ENCODE results near the gene MACROD1. TPM values are rescaled to one million over a fixed set of nuclear protein-coding genes. Genes with fewer than 3 reads are reported as not detected.

MACROD1 gene
- total RNA-seq, 1 donor from 2014 or later = 22.1 TPM

DNA sequence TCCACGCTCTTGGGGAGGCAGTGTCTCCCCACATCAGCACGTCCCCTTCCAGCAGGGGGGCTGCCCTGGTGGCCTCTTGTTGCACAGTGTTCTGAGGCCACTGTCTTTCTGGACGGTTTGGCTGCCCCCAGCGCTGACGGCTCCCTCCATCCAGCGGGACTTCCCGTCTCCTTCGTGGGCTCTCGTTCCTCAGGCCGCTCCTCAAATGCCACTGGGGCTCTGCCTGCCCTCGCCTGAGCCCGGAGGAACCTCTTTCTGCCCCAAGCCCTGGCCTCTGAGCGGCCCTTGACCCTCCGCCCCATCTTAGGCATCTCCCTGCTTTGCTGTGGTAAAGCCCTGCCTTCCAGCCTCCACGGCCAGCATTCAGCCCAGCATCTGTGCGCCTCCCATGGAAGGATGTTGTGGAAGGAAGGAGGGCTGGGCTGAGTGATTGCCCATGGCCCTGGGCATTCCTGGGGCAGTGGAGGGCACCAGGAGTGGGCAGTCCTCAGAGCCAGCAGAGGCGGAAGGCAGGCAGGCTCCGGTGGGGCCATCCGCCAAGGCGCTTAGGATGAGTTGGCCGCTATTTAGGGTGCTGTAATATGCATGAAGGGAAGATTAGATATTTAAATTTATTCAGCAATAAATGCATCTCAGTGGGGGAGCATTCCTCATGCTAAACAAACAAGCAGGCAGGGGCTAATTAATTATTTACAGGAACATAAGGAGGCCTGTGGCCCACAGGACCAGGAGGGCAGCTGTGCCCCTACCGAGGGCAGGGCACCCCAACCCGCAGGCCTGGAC lies 161.9 kb downstream of the MACROD1 start:
- no peak for DNase-seq (ENCODE audit: extremely low read depth, low read depth, low spot score)

DNA sequence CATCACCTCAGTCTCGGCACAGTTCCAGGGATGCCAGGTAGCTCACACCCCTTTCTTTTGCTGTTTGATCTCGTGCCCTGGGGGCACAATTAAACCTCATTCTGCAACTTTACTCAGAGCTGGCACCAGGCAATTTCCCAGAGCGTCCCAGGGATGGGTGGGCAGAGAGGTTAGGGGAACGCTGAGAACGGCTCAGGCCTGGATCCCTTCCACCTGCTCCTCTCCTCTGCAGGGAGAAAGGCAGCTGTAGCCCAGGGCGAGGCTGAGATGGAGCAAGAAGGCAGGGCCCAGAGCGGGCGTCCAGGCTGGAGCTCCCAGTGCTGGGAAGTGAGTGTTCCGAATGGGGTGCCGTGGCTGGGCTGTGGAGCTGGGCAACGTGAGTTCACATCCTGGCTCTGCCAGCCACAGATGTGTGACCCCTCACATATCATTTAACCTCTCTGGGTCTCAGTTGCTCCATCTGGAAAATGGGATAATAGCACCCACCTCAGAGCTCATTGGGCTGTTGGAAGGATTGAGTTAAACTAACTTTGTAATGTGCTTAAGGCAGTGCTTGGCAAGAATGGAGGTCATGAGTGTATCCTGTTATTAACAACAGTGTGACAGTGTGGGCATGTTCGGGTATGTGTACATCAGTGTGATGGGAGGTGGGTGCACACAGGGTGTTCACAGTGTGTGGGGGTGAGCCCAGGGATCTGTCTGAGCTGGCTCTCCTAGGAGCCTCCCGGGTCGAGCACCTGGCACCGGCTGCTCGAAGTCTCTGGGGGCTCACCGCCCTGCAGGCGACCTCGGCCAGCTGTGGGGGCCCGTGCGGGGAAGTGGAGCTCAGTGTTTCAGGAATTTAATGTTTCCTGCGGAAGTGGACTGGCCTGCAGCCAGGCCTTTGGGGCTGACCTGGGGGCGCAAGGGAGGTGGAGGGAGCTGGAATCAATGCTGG lies 164.2 kb downstream of the MACROD1 start:
- DNase-seq (ENCODE audit: extremely low read depth, low read depth, low spot score) = no peak

DNA sequence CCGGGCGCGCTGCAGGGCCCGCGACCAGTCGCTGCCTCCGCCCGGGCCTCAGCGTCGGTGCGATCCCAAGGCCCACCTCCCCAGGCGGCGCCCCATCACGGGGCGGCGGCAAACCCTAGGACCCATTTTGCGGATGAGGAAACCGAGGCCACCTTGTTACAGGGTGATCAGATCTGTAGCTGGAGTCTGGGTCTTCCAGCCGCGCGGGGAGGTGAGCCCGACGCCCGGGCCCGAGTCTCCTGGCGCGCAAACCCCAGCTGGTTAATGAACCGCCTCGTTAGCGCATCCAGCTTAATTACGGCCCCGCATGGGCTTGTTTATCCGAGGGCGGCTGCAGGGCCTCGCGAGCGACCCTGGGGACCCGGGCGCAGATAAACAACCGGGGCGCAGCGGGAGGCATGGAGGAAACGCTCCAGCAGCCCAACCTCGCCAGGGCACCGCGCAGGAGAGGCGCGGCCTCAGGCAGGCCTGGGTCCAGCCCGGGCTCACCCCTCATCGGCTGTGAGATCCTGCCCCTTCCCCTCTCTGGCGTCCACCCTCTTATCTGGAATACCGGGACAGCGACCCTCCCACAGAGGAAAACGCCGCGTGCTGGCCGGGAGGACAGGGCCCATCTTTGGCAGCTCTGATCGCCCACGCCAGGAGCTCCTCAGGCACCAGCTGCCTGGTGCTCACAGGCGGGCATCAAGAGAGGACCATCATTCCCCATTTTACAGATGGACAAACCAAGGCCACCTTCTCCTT lies 165.0 kb downstream of the MACROD1 start:
- DNase-seq (ENCODE audit: extremely low read depth, low read depth, low spot score) = no peak

DNA sequence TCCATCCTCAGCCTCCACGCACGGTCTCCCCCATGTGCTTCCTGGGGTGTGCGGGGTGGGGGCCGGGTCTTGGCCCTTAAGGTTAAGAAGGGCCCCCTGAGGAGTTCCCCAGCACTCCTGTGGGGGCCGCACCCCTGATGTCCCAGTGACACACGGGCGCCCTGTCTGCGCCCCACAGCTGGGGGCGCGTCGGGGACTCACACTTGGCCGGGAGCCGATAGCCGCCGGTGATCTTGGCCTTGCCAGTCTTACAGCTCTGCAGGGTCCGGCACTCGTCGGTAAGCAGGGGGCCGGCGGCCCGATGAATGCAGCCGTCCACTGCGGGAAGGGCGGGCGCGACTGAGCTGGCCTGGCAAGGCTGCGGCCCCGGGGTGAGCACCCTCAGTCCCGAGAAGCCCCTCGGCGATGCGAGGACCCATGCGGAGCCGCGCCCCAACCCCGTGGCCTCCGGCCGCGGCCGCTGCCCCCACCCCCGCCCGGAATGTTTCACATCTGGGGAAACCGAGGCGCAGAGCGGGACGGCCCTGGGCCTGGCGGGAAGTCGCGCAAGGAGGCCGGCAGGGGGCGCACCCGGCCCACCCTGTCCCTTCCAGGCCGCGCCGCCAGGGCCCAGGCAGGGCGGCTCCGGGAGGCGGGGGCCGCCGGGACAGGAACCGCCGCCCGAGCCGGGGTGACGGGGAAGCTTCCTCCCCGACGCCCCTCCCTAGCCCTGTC lies 165.7 kb downstream of the MACROD1 start:
- no peak for DNase-seq (ENCODE audit: extremely low read depth, low read depth, low spot score)

DNA sequence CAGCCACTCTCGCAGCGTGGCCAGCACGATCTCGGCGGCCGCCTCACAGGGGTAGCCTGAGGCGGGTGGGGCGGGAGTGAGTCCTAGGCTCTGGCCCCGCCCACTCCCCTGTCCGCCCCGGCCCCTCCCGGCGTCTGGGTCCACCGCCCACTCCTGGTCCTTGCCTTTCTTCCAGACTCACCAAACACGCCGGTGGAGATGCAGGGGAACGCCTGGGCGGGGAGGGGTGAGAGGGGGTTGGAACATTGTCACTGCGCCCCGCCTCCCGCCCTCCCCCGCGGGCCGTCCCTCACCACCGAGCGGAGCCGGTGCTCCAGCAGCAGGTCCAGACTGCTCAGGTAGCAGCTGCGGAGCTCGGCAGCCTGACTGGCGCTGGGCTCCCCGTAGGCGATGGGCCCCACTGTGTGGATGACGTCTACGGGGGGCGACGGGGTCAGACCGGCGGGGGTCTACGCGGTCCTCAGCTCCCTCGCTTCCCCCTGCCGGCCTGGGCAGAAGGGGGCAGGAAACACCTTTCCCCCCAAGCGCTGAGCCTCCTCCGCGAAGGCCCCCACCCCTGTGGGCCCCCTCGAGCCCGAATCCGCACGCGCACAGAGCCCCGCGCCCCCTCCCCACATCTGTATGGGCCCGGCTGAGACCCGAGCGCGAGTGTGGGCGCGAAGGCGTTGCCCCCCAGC lies 166.4 kb downstream of the MACROD1 start:
- no peak for DNase-seq (ENCODE audit: extremely low read depth, low read depth, low spot score)

DNA sequence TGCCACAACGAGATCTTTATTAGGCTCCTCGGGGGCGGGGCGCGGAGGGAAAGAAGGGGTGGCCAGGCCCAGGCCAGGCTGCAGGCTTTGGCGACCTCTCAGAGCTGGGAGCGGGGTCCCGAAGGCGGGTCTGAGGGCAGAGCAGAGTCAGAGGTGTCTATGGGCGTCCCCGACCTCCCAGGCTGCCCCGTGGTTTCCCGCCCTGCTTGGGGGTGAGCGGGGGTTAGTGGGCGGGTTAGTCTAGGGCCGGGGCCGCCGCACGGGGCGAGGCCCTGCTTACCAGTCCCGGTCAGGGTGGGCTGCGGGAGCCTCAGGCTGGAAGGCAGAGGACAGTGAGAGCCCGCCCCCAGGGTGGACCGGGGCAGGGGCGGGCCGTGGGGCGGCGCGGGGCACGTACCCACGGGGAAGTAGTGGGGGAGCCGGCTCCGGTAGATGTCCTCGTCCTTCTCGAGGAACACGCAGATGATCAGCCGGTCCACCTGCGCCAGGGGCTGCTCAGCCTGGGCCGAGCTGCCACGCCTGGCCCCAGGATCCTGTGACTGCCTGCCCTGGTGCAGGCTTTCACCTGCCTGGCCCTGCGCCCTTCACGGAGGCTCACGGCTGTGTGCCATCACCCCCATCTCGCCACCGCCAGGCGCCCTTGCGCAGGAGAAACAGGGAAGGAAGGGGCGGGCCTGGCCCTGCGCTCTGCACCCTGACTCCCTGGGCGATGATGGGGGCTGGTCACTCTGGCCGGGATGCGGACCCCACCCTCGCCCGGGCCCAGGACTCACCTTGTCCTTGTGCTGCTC lies 167.2 kb downstream of the MACROD1 start:
- no peak for DNase-seq (ENCODE audit: extremely low read depth, low read depth, low spot score)

DNA sequence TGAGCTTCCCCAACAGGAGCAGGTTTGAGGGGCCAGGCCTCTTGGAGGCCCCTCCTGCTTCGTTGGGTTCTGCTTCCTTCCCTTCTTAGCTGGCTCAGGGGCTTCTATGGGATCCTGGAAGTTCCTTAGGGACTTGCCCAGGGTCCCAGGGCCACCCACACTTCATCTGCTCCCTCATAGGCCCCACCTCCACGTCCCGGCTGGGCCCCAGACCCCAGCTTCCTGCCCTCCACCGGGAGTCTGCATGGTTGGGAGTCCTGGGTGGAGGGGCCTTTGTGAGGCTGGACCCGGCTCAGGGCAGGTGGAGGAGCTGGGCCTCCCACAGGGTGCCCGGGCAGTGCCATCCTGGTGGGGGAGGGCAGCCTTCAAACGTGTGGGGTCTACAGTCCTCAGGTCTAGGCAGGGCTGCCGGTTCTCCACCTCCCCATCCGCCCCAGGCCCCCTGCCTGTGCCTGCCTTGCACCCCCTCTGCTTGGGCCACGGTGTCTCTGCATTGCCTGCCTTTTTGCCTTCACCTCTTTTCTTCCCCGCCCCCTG lies 168.0 kb downstream of the MACROD1 start:
- DNase-seq (ENCODE audit: extremely low read depth, low read depth, low spot score) = no peak

DNA sequence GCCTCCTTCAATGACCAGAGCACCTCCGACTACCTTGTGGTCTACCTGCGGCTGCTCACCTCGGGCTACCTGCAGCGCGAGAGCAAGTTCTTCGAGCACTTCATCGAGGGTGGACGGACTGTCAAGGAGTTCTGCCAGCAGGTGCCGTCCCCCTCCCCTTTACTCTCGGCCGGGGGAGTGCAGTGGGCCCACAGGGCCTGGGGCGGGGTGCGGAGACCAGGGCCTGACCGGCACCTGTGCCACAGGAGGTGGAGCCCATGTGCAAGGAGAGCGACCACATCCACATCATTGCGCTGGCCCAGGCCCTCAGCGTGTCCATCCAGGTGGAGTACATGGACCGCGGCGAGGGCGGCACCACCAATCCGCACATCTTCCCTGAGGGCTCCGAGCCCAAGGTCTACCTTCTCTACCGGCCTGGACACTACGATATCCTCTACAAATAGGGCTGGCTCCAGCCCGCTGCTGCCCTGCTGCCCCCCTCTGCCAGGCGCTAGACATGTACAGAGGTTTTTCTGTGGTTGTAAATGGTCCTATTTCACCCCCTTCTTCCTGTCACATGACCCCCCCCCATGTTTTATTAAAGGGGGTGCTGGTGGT lies 168.7 kb downstream of the MACROD1 start:
- no peak for DNase-seq (ENCODE audit: extremely low read depth, low read depth, low spot score)

DNA sequence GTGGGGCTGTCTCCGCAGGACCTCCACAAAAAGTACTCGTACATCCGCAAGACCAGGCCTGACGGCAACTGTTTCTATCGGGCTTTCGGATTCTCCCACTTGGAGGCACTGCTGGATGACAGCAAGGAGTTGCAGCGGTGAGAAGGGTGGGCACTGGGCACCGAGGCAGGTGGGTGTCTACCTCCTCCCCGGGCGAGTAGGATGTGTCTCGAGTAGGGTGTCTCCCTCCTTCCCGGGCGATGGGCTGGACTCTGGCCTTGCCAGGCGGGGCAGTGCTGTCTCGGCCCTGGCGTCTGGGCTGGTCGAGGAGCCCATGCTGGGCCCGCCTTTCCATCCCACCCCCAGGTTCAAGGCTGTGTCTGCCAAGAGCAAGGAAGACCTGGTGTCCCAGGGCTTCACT lies 169.4 kb downstream of the MACROD1 start:
- DNase-seq (ENCODE audit: extremely low read depth, low read depth, low spot score) = no peak

DNA sequence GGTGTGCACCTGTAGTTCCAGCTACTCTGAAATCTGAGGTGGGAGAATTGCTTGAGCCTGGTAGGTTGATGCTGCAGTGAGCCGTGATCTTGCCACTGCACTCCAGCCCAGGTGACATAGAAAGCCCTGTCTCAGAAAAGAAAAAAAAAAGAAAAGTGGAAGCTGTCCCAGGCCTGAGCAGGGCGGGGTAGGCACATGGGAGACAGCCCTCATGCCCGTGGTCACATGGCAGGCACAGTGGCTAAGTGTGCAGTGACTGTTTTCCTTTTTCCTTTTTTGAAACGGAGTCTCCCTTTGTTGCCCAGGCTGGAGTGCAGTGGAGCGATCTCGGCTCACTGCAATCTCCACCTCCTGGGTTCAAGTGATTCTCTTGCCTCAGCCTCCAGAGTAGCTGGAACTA lies 171.9 kb downstream of the MACROD1 start:
- DNase-seq (ENCODE audit: extremely low read depth, low read depth, low spot score) = no peak

DNA sequence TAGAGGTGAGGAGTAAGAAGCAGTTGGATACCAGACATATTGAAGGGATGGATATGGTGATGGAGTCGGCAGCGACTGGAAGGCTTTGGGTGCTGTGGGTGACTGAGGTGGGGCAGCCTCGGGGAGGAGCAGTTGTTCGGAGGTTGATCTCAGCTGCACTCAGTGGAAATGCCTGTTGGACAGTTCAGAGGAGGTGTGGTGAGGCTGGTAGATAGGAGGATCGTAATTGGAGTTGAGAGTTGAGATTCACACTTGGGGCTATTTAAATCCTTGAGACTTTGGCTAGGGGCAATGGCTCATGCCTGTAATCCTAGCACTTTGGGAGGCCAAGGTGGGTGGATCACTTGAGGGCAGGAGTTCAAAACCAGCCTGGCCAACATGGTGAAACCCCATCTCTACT lies 172.8 kb downstream of the MACROD1 start:
- no peak for DNase-seq (ENCODE audit: extremely low read depth, low read depth, low spot score)

DNA sequence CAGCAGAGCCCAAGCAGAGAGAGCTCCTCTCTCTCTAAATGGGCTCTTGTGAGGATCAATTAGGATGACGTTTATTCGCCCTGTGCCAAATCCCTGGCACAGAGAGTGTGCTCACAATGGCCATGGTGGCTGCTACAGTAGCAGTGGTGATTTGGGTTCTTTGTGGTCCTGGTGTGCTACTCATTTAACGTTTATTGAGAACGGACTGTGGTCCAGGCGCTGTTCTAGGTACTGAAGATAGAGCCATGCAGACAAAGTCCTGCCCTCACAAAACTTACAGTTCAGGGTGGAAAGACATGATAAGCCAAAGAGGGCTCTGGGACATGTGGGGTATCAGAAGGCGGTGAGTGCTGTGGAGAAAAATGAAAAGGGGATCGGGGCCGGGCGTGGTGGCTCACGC lies 174.4 kb downstream of the MACROD1 start:
- DNase-seq (ENCODE audit: extremely low read depth, low read depth, low spot score) = no peak

DNA sequence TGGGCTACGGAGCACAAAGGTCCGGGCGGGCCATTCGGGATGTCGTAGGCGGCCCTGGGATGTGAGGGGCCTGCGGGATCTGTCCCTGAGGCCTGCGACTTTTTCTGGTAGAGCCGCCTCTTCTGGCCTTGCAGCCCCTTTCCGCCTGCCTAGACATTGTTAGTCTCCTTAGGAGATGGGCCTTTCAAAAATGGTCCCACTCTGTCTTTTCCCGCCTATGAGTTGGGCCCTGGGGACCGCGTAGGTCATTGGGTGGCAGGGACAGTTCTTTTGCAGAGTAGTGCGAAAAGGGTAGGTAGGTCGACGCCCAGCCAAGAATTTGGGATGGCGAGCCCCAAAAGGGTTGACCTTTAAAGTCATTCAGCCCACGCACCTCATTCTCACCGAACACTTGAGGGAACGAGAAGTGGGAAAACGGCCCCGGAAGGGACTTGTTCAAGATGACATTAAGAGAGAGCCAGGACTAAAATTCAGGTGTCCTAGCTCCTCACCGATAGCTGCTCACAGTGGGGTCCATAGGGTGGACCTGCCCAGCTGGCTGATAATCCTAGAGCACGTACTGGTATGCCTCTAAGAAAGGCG lies 178.9 kb downstream of the MACROD1 start:
- DNase-seq (ENCODE audit: extremely low read depth, low read depth, low spot score) = no peak

DNA sequence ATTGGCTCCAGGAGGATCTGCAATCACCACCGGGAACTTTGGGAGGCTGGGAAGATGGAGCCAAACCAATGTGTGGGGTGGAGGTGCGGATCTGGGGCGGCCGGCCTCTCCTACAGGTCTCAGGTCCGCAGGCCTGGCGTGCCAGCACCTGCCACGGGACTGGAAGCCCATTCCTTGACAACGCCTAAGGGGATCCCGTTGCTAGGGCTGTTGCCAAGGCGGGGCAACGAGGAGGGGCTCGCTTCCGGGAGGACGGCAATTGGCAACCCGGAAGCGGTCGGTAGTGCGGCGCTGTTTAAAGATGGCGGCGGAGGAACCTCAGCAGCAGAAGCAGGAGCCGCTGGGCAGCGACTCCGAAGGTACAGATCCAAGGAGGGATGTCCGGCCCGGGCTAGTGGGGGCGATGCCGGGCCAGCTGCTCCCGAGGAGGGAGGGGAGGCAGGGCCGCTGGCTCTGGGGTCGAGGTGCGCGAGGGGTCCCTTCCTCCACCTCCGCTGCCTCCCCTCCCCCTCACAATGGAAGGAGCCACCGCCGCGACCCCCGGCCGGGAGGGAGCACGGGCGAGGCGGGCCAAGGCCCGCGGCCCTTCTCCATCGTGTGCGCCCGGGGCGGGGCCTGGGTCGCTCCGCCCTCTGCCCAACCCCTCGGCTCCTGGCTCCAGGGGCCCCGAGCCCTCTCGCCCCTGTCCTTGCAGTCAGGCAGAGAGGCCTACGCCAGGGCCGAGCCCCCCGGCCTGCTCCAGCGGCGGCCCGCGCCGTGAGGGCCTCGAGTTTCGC lies 179.6 kb downstream of the MACROD1 start, which contains the start of gene OTUB1:
Gene OTUB1 (plus strand): TSS at position 283 of the 776 bp plus-strand sequence. CDS start 19 bp downstream, at position 302.
- no peak for DNase-seq (ENCODE audit: extremely low read depth, low read depth, low spot score)

DNA sequence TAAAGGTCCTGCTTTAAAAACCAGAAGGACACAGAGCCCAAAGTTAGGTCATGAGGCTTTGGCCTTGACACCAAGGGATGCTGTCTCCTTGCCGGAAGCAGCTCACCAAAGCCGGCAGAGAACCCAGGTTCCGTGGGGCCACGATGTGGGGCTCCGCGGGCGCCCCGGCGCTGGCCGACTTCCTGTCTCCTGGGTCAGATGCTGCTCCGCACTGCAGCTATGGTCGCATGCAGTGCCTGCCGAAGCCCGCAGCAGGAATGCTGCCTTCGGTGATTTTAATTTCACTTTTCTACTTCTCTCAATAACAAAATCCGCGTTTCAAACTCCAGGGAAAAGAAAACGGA lies 180.1 kb downstream of the MACROD1 start:
- DNase-seq (ENCODE audit: extremely low read depth, low read depth, low spot score) = no peak

DNA sequence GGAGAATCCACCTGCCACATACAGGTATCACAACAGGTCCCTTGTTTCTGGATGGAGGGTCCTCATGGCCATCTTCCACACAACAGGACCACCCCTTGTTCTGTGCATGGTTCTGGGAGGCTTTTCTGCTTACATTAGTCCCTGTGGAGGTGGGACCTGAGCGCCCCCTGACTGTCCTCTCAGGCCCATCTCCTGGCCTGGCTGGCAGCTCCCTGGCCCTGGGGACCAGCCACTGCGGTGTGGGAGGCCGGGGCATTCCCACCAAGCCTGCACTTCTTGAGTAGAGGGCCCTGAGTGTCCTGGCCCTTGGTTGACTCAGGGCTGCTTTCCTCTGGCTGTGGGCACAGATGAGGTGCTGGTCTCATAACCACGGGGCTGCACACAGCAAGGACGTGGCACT lies 186.5 kb downstream of the MACROD1 start:
- DNase-seq (ENCODE audit: extremely low read depth, low read depth, low spot score) = no peak

DNA sequence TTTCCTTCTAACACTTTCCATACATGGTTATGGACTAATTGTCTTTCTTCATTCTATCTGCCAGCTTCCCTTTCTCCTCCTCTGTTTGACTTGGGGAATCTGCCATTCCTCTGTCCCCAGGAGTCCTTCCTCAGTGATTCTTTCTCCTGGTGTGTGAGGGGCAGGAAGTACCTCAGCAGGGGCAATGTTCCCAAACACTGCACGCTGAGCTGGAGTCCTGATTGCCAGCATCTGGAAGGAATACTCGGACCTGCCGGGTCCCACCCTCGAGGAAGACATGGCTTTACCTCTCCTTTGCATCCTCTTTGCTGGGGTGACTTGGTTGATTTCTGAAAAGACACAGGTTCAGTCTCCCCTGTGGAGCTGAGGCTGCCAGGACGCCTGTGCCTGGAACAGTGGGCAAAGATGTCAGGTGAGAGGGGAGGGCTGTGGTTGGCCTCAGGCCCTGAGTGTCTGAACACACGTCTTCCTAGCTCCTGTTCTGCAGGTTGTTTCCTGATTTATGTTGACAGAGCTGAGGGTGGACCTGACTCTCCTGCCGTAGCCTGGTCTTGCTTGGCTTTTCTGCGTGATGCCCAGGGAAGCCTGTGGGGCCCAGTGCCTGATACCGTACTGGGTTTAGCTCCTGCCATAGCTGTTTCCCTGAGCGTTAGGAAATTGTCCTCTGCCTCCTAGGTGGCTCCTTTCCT lies 187.2 kb downstream of the MACROD1 start:
- no peak for DNase-seq (ENCODE audit: extremely low read depth, low read depth, low spot score)

All from glomerular endothelial cell (primary cell).